Mucosa of stomach (tissue), 1 donor: ENCODE measurements around the gene PNPLA2.

Experiments used
- H3K27me3 ChIP-seq: one replicate; pipeline ENCODE4 v1.7.0; 2013; ENCODE audit warnings: mild to moderate bottlenecking, low read length; ENCODE audit not compliant: control insufficient read depth, insufficient read depth
- H3K36me3 ChIP-seq: one replicate; pipeline ENCODE4 v1.7.0; 2013; ENCODE audit warnings: low read length; ENCODE audit not compliant: control insufficient read depth, insufficient read depth
- H3K4me1 ChIP-seq: one replicate; pipeline ENCODE4 v1.7.0; 2013; ENCODE audit warnings: mild to moderate bottlenecking, low read length; ENCODE audit not compliant: control insufficient read depth, insufficient read depth
- H3K4me3 ChIP-seq: one replicate; pipeline ENCODE4 v1.7.0; 2013; ENCODE audit warnings: low read length
- H3K9ac ChIP-seq: one replicate; pipeline ENCODE4 v1.7.0; 2013; ENCODE audit warnings: mild to moderate bottlenecking, low read length, moderate library complexity
- H3K9me3 ChIP-seq: one replicate; pipeline ENCODE4 v1.7.0; 2013; ENCODE audit warnings: mild to moderate bottlenecking, low read length, moderate library complexity; ENCODE audit not compliant: control insufficient read depth
- donor health status: Pancreatic carcinoma.

Gene PNPLA2

GRCh38 chr11:789943-790342, 28.8 kb upstream of the PNPLA2 start, which contains the start of gene CEND1:
Gene CEND1 (minus strand): TSS chr11:790090. CDS start chr11:788576, 1,514 bp downstream.
- Histone ChIP-seq H3K9ac (no peak within 1 kb of the TSS), H3K4me3 (no peak within 1 kb of the TSS), H3K27me3 (peaks cover 11% of the 10 kb centered on the region), H3K36me3 (no peaks in the 10 kb centered on the region), H3K4me1 (peaks cover 4% of the 10 kb centered on the region), H3K9me3 (no peaks in the 10 kb centered on the region)

- H3K4me1 ChIP-seq, result peaks cover 14% of the 10 kb centered on the region
- H3K9ac ChIP-seq, result no peak overlapping the region
- no peak overlapping the region for H3K4me3 ChIP-seq
- no peaks in the 10 kb centered on the region for H3K36me3 ChIP-seq
- H3K27me3 ChIP-seq, result peaks cover 11% of the 10 kb centered on the region
- H3K9me3 ChIP-seq, result no peaks in the 10 kb centered on the region
Measured at GRCh38 chr11:790721-791564, 27.8 kb upstream of the PNPLA2 start.

- peaks cover 11% of the 10 kb centered on the region for H3K27me3 ChIP-seq
- H3K36me3 ChIP-seq, result no peaks in the 10 kb centered on the region
- H3K9me3 ChIP-seq, result no peaks in the 10 kb centered on the region
- no peak overlapping the region for H3K9ac ChIP-seq
- peaks cover 20% of the 10 kb centered on the region for H3K4me1 ChIP-seq
- H3K4me3 ChIP-seq, result no peak overlapping the region
Measured at GRCh38 chr11:791658-792534, 26.8 kb upstream of the PNPLA2 start.

- H3K9ac ChIP-seq, result no peak overlapping the region
- H3K4me3 ChIP-seq, result no peak overlapping the region
- H3K9me3 ChIP-seq, result no peaks in the 10 kb centered on the region
- H3K36me3 ChIP-seq, result no peaks in the 10 kb centered on the region
- peaks cover 11% of the 10 kb centered on the region for H3K27me3 ChIP-seq
- peaks cover 26% of the 10 kb centered on the region for H3K4me1 ChIP-seq
Measured at GRCh38 chr11:792535-792821, 26.2 kb upstream of the PNPLA2 start.

- H3K4me1 ChIP-seq, result peaks cover 29% of the 10 kb centered on the region
- H3K9ac ChIP-seq, result no peak overlapping the region
- H3K4me3 ChIP-seq, result no peak overlapping the region
- H3K36me3 ChIP-seq, result no peaks in the 10 kb centered on the region
- peaks cover 11% of the 10 kb centered on the region for H3K27me3 ChIP-seq
- no peaks in the 10 kb centered on the region for H3K9me3 ChIP-seq
Measured at GRCh38 chr11:792873-793272, 25.8 kb upstream of the PNPLA2 start.

GRCh38 chr11:793556-793955, 25.2 kb upstream of the PNPLA2 start:
- Histone ChIP-seq H3K4me3 (no peak overlapping the region), H3K9ac (no peak overlapping the region), H3K4me1 (peaks cover 29% of the 10 kb centered on the region), H3K27me3 (peaks cover 11% of the 10 kb centered on the region), H3K9me3 (no peaks in the 10 kb centered on the region), H3K36me3 (no peaks in the 10 kb centered on the region)

GRCh38 chr11:794013-794765, 24.5 kb upstream of the PNPLA2 start:
- Histone ChIP-seq H3K9ac (no peak overlapping the region), H3K4me1 (peaks cover 29% of the 10 kb centered on the region)

GRCh38 chr11:794766-795633, 23.7 kb upstream of the PNPLA2 start:
- Histone ChIP-seq H3K4me1 (peaks cover 29% of the 10 kb centered on the region), H3K27me3 (no peaks in the 10 kb centered on the region), H3K4me3 (no peak overlapping the region), H3K9ac (peak overlapping the region; percentile 76), H3K36me3 (no peaks in the 10 kb centered on the region), H3K9me3 (no peaks in the 10 kb centered on the region)

More at GRCh38 chr11:794013-794765, 24.5 kb upstream of the PNPLA2 start:
- no peaks in the 10 kb centered on the region for H3K36me3 ChIP-seq
- peaks cover 5% of the 10 kb centered on the region for H3K27me3 ChIP-seq
- H3K4me3 ChIP-seq, result no peak overlapping the region
- no peaks in the 10 kb centered on the region for H3K9me3 ChIP-seq

GRCh38 chr11:795634-796564, 22.8 kb upstream of the PNPLA2 start:
- H3K4me1 ChIP-seq, result peaks cover 29% of the 10 kb centered on the region
- no peaks in the 10 kb centered on the region for H3K36me3 ChIP-seq
- peak overlapping the region; percentile 76 for H3K9ac ChIP-seq
- no peaks in the 10 kb centered on the region for H3K9me3 ChIP-seq
- H3K27me3 ChIP-seq, result no peaks in the 10 kb centered on the region
- H3K4me3 ChIP-seq, result peak overlapping the region; percentile 73

- Histone ChIP-seq H3K9ac (peak overlapping the region; percentile 65), H3K4me3 (peak overlapping the region; percentile 73), H3K4me1 (peaks cover 29% of the 10 kb centered on the region), H3K9me3 (no peaks in the 10 kb centered on the region), H3K36me3 (no peaks in the 10 kb centered on the region), H3K27me3 (no peaks in the 10 kb centered on the region)
Measured at GRCh38 chr11:796565-797295, 22.0 kb upstream of the PNPLA2 start.
